GM21786 (cell line): ENCODE results near the gene UBE2I.
A peak's percentile ranks its signal among the peaks of the same experiment; 100 is the strongest.
"Not testable (repeated sequence)": the region's sequence is repeated elsewhere in the genome, so short reads cannot be mapped to it uniquely, and the experiment has no call there.

Source experiments
- ATAC-seq: cut with Tn5 transposase; IDR thresholded peaks from one replicate; pipeline ENCODE4 v1.9.1; 2021; ENCODE audit not compliant: unreplicated experiment

UBE2I gene

GRCh38 chr16:1292208-1292607 lies 17.2 kb upstream of the UBE2I start:
- not testable (repeated sequence) for ATAC-seq

GRCh38 chr16:1292808-1293207 lies 16.6 kb upstream of the UBE2I start:
- not testable (repeated sequence) for ATAC-seq

- ATAC-seq: no peak
These were observed 15.3 kb upstream of the UBE2I start for GRCh38 chr16:1293921-1294656.

GRCh38 chr16:1295465-1295864 lies 14.0 kb upstream of the UBE2I start:
- no peak for ATAC-seq

GRCh38 chr16:1296688-1297017 lies 12.8 kb upstream of the UBE2I start:
- not testable (repeated sequence) for ATAC-seq

GRCh38 chr16:1297018-1297696 lies 12.3 kb upstream of the UBE2I start:
- no peak for ATAC-seq

- no peak for ATAC-seq
These were observed 11.0 kb upstream of the UBE2I start for GRCh38 chr16:1298406-1298805.

- no peak for ATAC-seq
These were observed 10.2 kb upstream of the UBE2I start for GRCh38 chr16:1299012-1299867.

- ATAC-seq: no peak
These were observed 9.6 kb upstream of the UBE2I start for GRCh38 chr16:1299868-1300203.

- ATAC-seq: no peak
These were observed 8.6 kb upstream of the UBE2I start for GRCh38 chr16:1300664-1301476.

GRCh38 chr16:1301562-1301961 lies 7.9 kb upstream of the UBE2I start:
- no peak for ATAC-seq

GRCh38 chr16:1305823-1306222 lies 3.6 kb upstream of the UBE2I start:
- no peak for ATAC-seq

- ATAC-seq: no peak
These were observed 3.1 kb upstream of the UBE2I start for GRCh38 chr16:1306334-1306733.

- ATAC-seq: peak; percentile 13
These were observed 1.1 kb upstream of the UBE2I start for GRCh38 chr16:1308036-1308976.

- peak; percentile 4 for ATAC-seq
These were observed 724 bp downstream of the UBE2I start for GRCh38 chr16:1309888-1310831.

- ATAC-seq: no peak
These were observed 1.4 kb downstream of the UBE2I start for GRCh38 chr16:1310832-1311200.

GRCh38 chr16:1311212-1311737 lies 1.8 kb downstream of the UBE2I start:
- ATAC-seq: no peak

GRCh38 chr16:1311738-1312466 lies 2.5 kb downstream of the UBE2I start:
- no peak for ATAC-seq
